SHP77 (cell line): Measurements from ENCODE around the gene GIMAP6.
"Not testable (repeated sequence)": the region's sequence is repeated elsewhere in the genome, so short reads cannot be mapped to it uniquely, and the experiment has no call there.

Experiments used
- DNase-seq, 2 experiments: peaks; one replicate each; lab custom pipeline; 2025; lab: John Stamatoyannopoulos, UW

The GIMAP6 gene

DNA sequence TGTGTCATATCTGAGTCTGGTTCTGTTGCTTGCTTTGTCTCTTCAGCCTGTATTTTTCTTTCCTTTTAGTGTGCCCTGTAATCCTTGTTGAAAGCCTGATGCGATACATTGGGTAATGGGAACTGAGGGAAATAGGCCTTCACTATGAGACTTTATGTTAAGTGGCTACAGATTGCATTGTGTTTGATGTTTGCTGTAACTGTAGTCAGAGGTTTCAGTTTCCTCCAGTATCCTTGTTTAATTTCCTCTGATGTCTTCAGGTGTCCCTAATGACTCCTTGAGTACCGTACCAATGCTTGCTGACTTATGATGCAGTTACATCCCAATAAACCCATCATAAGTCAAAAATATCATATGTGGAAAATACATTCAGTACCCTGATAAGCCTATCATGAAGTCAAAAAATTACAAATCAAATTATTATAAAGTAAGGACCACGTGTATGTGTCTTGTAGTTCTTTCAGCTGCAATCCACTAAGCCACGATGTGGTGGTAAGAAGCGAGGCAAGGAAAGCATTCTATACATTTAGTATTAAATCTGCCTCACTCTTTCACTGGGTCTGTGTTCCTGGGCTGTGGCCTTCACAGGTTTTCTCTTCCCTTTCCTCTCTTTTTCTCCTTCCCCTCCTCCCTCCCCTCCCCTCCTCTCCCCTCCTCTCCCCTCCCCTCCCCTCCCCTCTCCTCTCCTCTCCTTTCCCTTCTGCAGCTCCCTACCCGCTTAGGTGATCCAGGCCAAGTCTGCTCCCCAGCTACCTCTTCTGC, 13.3 kb upstream of the GIMAP6 start:
- no peak for DNase-seq

DNA sequence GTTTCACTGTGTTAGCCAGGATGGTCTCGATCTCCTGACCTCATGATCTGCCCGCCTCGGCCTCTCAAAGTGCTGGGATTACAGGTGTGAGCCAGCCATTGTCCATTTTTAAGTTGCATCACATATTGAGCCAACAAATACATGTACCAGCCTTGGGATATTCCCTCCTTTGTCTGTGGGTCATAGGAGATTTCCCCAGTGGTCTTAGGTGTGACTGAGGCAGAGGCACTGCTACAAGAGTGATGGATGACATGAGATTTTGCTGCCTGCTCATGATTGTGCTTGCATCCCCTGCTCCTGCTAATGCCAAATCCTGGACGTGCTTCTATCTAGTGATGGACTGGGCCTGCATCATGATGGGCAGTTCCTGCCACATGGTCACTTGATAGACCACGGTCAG, 10.7 kb upstream of the GIMAP6 start:
- no peak for DNase-seq

GRCh38 chr7:150641854-150642253, 9.7 kb upstream of the GIMAP6 start:
- no peak for DNase-seq

DNA sequence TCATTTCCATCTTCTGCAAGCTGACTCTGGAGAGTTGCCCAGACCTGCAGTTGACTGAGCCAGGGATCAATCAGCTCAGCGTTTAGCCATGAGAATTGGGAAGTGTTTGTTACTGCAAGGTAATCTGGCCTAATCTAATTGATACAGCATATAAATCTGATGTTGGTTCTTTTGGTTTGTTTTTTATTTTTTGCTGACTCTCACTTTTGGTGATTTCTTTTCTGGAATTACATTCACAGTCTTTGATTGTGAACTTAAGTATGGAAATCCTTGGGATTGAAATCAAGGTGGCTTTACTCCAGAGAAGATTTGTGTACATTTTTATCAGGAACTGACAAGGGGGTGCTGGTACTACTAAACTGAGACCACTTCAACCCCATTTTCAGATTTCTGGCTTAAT, 1.7 kb upstream of the GIMAP6 start:
- no peak for DNase-seq

DNA sequence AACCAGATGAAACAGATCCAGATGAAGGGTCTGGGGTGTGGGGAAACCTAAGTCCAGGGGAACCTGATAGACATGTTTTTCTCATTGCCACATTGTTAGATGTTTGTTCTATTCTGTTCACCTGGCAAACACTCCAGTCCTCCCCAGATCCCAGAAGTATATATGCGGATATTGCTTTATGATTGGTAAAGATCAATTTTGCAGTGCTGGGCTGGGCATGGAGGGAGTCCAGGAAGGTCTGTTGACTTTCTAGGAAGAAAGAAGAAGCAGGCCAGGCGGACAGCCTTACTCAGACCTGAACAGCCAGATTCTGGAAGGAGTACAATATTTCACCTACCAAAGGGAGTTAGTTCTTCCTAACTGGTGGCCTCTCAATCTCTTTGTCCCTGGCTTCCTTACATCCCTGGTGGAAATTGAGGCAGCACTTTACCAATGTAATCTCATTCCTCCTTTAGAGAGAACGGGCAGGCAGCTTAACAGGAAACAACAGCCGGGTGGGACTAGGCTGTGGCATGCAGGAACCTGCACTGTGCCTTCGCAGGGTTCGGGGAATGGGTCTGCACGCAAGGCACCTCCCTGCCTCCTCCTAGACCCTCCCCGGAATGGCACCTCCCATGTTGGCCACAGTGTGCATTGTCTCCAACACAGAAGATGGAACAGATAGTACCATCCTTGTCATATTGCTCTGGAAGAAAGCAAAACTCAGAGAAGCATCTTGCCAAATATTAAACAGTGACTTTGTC, 930 bp downstream of the GIMAP6 start:
- no peak for DNase-seq

- no peak for DNase-seq
Observed at GRCh38 chr7:150629347-150629746, 2.8 kb downstream of the GIMAP6 start.

DNA sequence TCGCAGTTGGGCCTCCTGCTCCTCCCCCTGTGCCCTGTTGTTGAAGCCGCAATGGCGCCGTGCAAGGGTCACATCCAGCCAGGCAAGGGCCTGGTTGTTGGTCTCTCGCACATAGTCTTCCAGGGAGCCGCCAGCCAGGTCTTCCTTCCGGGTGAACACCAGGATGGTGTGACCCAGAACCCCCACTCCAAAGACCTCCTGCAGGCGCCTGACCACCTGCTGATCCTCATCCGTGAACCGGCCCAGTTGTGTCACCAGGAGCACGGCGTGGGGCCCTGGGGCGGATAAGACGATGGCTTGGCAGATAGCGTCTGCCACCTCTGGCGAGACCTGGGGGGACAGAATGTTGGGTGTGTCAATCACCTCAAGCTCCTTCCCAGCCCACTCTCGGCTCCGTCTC, 4.2 kb downstream of the GIMAP6 start:
- no peak for DNase-seq

DNA sequence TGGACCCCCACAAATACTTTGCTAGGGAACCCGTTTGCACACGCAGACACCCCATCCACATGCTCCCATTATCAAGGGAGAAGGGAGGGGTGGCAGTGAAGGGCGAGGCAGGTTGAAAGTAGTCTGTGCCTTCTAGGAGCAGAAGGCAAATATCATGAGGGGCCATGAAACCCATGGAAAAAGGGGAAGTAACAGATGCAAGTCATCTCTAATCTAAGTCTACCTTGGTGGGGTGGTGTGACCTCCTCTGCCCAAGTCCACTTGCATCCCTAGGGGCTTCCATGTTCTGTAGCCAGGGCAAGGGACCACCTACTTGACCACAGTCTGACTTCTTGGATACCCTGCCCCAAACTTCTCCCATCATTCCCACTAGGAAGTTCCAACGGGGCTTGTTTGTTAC, 5.5 kb downstream of the GIMAP6 start:
- DNase-seq, result no peak

DNA sequence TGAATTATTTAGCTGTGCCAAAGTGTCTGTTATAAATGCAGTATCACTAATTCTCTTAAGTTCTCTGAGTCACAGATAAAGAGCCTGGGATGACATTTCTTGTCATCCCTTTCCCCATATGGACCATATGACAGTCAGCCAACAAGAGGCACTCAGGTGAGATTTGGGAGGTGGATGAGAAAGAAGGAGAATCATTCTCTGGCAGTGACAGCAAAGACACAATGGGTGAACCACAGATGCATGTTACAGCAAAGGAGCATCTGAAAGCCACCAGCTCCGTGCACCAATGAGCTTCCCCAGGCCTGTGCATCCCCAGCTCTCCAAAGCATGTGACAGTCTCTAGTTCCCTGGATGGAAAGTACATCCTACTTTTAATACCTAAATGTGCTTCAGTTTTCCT, 10.8 kb downstream of the GIMAP6 start:
- no peak for DNase-seq

GRCh38 chr7:150620617-150621371, 11.4 kb downstream of the GIMAP6 start:
- no peak for DNase-seq

DNA sequence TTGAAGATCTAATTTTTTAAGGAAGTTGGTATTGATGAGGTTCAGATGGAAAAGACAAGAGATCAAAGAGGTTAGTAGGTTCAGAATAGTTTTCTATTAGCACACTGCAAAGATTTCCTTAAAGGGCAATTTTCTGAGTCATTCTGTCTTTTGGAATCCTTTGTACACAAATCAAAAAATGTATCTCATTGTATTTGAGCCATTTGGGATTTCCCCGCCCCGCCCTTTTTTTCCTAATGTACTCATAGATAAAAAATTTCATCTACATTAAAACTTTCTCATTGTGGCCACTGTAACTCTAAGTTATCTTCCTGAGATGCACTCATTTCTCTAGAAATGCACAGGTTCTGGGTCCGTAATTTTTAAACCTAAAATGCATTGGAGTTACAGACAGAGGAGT, 12.1 kb downstream of the GIMAP6 start:
- no peak for DNase-seq

- not testable (repeated sequence) for DNase-seq
Observed at GRCh38 chr7:150615221-150615755, 16.9 kb downstream of the GIMAP6 start.

DNA sequence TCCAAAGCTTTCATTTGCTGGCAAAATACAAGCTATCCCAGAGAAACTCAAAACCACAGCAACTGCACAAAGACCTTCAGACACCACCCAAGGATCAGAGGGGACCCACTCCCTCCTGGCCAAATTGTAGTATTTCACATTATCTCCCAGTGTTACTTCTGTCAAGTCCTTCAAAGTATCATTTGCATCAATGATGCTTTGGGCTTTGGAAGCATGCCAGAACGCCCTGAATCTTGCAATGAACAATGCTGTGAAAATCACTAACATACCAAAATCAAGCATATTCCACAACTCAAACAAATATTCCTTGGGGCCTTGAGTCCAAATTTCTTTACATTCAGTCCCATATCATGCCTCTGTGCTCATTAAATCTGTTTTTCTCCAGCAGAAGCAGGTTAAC, 17.8 kb downstream of the GIMAP6 start:
- not testable (repeated sequence) for DNase-seq

DNA sequence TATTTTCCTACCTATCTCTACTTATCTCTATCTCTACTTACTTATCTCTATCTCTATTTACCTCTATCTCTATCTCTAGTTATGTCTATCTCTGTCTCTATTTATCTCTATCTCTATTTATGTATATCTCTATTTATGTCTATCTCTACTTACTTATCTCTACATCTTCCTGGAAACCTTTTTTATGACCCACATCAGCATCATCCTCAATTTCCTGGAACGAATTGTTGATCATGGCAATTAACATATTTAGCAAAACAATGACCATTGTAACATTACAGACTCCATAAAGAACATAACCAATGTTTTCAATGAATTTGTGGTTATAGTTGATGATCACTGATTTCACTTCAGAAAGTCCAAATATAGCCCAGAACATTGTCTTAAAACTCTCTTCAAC, 18.3 kb downstream of the GIMAP6 start:
- DNase-seq, result no peak

- no peak for DNase-seq
Observed at GRCh38 chr7:150612925-150613324, 19.3 kb downstream of the GIMAP6 start.

DNA sequence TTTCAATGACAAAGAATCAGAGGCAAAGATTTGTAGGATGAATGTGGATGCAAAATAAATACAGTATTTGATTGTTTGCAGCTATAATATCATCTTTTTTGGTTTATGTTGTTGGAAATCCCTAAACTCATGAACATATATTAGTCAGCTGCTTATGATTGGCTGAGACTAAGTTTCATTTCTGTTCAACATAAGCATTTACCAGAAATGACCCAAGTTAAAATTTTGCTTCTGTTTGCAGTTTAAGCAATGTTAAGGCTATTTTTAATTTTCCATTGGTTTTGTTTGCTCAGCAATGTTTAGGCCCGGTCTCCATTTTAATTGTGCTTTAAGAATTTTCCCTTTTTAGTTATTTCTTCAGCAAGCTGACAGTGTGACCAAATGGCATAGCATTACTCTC, 22.0 kb downstream of the GIMAP6 start:
- DNase-seq, result no peak

DNA sequence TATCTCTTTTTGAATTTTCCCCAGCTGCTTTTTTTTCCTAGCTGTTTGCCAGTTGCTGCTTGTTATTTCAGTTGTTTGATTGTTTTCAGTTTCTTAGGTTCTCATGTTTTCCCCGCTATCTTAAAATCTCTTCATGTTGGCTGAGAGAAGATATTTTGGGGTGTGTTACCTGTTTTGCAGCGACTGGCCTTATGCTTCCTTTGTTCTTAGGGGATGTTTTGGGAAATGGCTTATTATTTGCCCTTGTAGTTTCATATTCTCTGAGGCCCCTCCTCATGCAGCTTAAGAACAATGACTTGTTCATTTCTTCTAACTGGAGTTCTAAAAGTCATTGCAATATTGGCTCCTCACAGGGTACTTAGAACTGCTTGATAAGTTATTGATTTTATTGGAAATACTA, 28.6 kb downstream of the GIMAP6 start:
- not testable (repeated sequence) for DNase-seq

DNA sequence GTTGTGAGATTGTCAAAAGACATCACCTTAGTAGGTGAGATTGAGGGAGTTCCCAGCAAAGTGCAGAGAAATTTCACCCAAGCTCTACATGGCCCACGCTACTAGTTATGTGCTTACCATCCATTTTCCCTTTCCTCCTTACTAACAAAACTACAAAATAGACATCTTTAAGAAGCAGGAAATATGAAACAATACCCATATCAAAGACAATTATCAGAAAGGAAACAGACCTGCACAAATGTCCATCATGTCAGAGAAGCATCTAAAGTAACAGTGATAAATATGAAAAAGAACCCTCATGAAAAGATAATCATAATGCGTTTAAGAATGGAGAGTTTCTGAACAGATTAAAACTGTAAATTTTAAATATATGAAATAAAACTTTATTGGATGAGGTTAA, 36.8 kb downstream of the GIMAP6 start:
- no peak for DNase-seq

DNA sequence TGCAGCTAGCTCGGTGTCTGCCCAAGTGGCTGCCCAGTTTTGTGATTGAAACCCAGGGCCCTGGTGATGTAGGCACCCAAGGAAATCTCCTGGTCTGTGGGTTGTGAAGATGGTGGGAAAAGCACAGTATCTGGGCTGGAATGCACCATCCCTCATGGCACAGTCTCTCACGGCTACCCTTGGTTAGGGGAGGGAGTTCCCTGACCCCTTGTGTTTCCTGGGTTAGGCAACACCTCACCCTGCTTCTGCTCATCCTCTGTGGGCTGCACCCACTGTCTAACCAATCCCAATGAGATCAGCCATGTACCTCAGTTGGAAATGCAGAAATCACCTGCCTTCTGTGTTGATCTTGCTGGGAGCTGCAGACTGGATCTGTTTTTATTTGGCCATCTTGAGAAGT, 37.4 kb downstream of the GIMAP6 start:
- no peak for DNase-seq

- DNase-seq, result no peak
Observed at GRCh38 chr7:150587551-150587950, 44.6 kb downstream of the GIMAP6 start.

- DNase-seq, result no peak
Observed at GRCh38 chr7:150586785-150587152, 45.4 kb downstream of the GIMAP6 start.

DNA sequence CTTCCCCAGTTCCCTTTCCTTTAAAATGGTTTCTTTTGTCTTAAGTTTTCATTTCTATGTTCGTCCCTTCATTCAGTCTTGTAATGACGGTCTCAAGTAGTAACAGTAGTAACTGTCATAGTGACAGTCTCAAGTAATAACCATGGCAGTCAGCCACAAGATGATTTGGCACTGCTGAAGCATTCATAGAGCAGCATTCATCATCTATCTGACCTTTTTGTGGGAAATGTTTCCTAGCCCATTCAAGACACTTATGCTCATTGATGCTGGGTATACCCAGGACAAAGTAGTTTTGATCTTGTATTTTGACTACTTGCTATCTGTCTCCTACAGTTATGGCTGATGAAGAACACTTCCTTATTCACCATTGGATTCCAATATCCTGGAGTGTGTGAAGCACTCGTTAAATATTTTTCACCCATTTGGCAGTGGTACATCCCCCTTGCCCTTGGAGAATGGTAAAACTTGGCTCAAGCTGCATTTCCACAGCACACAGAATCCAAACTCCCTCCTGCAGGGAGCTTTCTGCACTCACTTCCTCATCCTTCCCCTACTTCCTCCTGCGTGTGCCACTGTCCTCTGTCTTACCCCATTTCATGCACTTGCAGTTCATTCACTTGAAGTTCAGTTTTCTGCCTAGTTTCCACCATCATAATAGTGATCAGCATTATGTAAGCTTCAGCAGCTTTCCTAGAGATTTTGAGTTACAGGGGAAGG, 46.0 kb downstream of the GIMAP6 start:
- DNase-seq, result no peak
